Epithelial cell of proximal tubule (primary cell): ENCODE results near the gene CLCN4. TPM values are rescaled to one million over a fixed set of nuclear protein-coding genes. Genes with fewer than 3 reads are reported as not detected.

Experiments
- DNase-seq: peaks from one replicate; pipeline ENCODE4 v3.0.0-alpha.2; 2011; ENCODE audit warnings: low read depth
- H3K4me3 ChIP-seq: 2 replicates; pipeline ENCODE4 v1.5.1; 2011; ENCODE audit warnings: low read depth, mild to moderate bottlenecking, low read length
- CTCF ChIP-seq: conservative IDR thresholded peaks from 2 replicates; pipeline ENCODE4 v1.5.1; 2012; ENCODE audit warnings: low read depth, mild to moderate bottlenecking, low read length
- total RNA-seq: library from RNA; depleted of rRNA; stranded (reverse); fragments of >200 nt; gene quantifications from 2 replicates; pipeline ENCODE4 v1.2.3, GENCODE V29; 2015

Gene CLCN4
- total RNA-seq, 1 donor from 2014 or later, result 1.2 TPM

- TF ChIP-seq CTCF, result no peak
- no peak for DNase-seq
- no peak overlapping the region for H3K4me3 ChIP-seq
Observed at GRCh38 chrX:10126834-10127233, 29.9 kb upstream of the CLCN4 start.

- no peak overlapping the region for H3K4me3 ChIP-seq
- no peak for TF ChIP-seq CTCF
- DNase-seq, result no peak
Observed at GRCh38 chrX:10128386-10128785, 28.4 kb upstream of the CLCN4 start.

- no peak overlapping the region for H3K4me3 ChIP-seq
- no peak for DNase-seq
- TF ChIP-seq CTCF, result no peak
Observed at GRCh38 chrX:10129229-10129628, 27.5 kb upstream of the CLCN4 start.

DNA sequence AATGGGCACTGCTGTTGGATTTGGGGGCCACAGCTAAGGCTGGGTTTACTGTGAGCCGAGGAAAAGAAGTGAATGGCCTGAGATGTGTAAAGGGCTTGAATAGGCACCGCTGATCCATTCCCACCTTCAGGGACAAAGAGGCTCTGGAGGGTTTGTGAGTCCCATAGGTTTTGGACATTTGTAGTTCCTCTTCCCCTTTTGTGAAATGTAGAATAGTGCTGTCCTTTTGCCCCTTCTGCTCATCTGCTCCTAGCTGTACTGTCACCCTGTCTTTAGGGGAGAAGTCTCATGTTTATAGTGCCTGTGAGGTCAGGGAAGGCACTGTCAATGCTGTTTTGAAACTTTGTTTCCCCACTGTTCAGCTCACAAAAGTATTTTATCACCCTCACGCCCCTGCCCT lies 26.4 kb upstream of the CLCN4 start:
- DNase-seq, result no peak
- TF ChIP-seq CTCF, result no peak
- H3K4me3 ChIP-seq, result no peak overlapping the region

DNA sequence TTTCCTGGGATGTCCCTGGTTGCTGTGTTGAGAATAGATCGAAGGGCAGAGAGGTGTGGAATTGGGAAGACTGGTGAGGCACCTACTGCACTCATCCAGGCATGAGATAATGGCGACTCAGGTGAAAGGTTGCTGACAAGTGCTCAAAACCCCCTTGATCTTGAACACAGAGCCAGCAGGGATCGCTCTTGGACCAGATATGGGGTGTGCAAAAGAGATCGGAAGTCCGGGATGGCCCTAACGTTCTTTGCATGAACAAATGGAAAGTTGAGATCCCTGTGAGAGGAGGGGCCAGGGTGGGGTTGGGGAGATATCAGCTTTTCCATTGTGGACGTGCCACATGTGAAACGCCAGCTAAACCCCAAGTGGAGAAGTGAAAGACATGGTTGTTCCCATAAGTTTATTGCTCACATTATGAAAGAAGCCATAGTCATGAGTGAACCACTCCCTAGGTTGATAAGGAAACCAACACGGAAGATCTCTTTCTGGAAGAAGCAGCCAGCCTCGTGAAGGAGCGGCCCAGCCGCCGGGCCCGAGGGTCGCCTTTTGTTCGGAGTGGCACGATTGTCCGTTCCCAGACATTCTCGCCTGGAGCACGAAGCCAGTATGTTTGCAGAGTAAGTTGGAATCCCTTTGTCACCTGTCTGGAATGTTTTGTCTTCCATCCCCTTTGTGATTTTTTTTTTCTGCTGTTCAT lies 22.6 kb upstream of the CLCN4 start:
- no peak overlapping the region for H3K4me3 ChIP-seq
- no peak for TF ChIP-seq CTCF
- DNase-seq, result no peak

GRCh38 chrX:10134921-10135320 lies 21.9 kb upstream of the CLCN4 start:
- no peak overlapping the region for H3K4me3 ChIP-seq
- DNase-seq, result no peak

More at GRCh38 chrX:10134921-10135320, 21.9 kb upstream of the CLCN4 start:
- no peak for TF ChIP-seq CTCF
